Ishikawa (cell line): Measurements from ENCODE around the gene FAM9C.

Experiments used
- CEBPB ChIP-seq: IDR thresholded peaks from 2 replicates; pipeline ENCODE4 v1.6.1; 2012
- CREB1 ChIP-seq: IDR thresholded peaks from 2 replicates; pipeline ENCODE4 v1.6.1; 2012; ENCODE audit warnings: low read depth
- EGR1 ChIP-seq: IDR thresholded peaks from 2 replicates; pipeline ENCODE4 v1.6.1; 2012
- EP300 ChIP-seq: IDR thresholded peaks from 2 replicates; pipeline ENCODE4 v1.6.1; 2012; ENCODE audit warnings: borderline replicate concordance
- FOXM1 ChIP-seq: IDR thresholded peaks from 2 replicates; pipeline ENCODE4 v1.6.1; 2012; ENCODE audit warnings: low read depth, borderline replicate concordance
- NFIC ChIP-seq: IDR thresholded peaks from 2 replicates; pipeline ENCODE4 v1.6.1; 2012
- RAD21 ChIP-seq: IDR thresholded peaks from 2 replicates; pipeline ENCODE4 v1.6.1; 2012; ENCODE audit warnings: low read depth
- TAF1 ChIP-seq: IDR thresholded peaks from 2 replicates; pipeline ENCODE4 v1.6.1; 2012; ENCODE audit warnings: low read depth, mild to moderate bottlenecking
- TCF12 ChIP-seq: IDR thresholded peaks from 2 replicates; pipeline ENCODE4 v1.6.1; 2012; ENCODE audit warnings: low read depth
- TEAD4 ChIP-seq: IDR thresholded peaks from 2 replicates; pipeline ENCODE4 v1.6.1; 2012
- USF1 ChIP-seq: IDR thresholded peaks from 2 replicates; pipeline ENCODE4 v1.6.1; 2012
- YY1 ChIP-seq: IDR thresholded peaks from 2 replicates; pipeline ENCODE4 v1.6.1; 2012; ENCODE audit warnings: low read depth
- ZBTB7A ChIP-seq: IDR thresholded peaks from 2 replicates; pipeline ENCODE4 v1.6.1; 2012; ENCODE audit warnings: low read depth
- TF ChIP-seq, protein P1 (sequence below): IDR thresholded peaks from 2 replicates; pipeline ENCODE4 v1.6.1; 2012
- TF ChIP-seq, protein P2 (sequence below): IDR thresholded peaks from 2 replicates; pipeline ENCODE4 v1.6.1; 2012; ENCODE audit warnings: low read depth, mild to moderate bottlenecking

Gene FAM9C

GRCh38 chrX:13036896-13037295 is 7.5 kb downstream of the FAM9C start:
- TF ChIP-seq CEBPB, result no peak
- TF ChIP-seq YY1, result no peak

- TF ChIP-seq CEBPB, result no peak
- no peak for TF ChIP-seq TEAD4
- no peak for TF ChIP-seq USF1
- no peak for TF ChIP-seq RAD21
- no peak for TF ChIP-seq TCF12
- no peak for TF ChIP-seq FOXM1
Measured at GRCh38 chrX:13033193-13033592, 11.2 kb downstream of the FAM9C start.

DNA sequence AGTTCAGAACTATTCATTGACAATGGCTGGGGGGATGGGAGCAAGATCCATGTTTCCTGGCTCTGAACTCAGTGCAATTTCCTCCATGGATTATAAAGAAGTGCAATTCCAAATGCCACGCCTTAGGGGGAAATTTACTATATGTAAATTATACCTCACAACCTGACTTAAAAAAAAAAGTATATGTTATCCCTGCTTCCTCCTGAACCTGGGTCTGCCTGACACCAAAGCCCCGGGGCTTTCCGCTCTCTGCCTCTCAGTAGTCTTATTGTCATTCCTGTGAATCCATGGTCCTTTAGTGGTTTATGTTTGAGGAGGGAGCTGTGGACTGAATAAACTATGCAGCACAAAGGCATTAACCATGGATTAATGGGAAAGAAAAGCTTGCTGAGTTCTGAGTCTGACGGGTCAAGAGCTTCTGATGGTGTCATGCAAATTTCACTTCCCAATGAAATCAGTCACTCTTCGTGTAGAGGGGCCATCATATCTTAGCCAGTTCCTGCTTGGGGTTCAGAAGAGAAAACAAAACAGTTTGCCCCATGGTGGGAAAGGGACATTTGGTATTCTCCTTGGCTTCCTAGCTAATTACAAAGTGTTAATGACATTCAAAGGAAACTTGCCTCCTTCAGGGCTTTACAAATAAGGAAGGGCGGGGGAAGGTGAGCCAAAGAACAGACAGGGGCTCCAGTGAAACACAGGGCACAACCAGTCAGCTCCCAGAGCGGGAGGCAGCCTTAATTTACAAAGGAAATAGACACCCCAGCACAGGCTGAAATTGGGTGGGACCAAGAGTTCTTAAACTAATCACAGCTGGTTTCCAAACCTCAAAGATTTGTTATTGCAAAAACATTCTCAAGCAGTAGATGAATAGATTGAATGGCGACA is 14.3 kb downstream of the FAM9C start:
- TF ChIP-seq EP300 (0 out of 2 replicates have a peak, but pooled peaks have one; percentile 11), TEAD4 (0 out of 2 replicates have a peak, but pooled peaks have one; percentile 22), USF1 (no peak)

DNA sequence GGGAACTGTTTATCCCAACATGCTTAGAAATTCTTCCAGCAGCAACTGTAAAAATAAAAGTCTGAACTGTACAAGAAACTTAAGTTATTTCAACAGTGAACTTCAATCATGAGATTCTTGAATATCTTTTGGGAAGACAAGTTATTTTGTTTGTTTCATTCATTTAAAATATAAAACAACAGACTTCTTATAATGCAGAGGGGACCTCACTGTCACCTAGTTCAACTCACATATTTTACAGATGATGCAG is 14.9 kb downstream of the FAM9C start:
- TF ChIP-seq YY1 (no peak), FOXM1 (no peak), TCF12 (no peak), EGR1 (no peak)

DNA sequence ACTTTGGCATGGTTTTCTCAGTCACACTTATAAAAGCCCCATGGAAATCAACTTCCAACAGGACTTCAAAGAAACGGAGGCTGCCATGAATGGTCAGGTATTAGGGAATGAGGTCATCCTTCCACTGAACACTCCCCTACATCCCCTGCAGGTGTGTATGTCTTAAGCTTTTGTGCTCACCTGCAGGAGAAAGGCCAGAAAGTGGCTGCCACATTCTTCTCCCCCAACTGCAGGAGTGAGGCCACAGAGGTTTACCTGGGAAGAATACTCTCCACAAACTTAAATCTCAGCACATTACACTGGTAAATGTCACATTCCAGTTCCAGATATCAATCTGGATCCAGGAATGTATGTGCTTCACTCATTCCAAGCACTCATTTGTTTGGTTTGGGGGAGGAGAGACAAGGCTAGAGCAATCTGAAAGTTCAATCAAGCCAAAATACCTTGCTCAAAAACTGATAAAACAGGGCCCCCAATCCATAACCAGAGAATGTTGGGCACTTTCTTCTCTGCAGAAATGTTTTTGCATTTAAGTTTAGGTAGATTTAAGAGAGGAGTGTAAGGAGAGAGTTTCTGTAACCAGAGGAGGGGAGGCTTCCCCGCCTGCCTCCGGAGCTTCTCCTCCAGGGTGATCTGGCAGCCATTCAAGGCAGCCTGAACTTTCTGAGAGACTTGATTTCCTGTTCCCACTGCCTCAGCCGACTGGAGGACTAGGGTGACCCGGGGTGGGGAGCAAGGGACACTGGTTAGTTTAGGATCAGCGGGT is 15.4 kb downstream of the FAM9C start:
- peak; percentile 43; the same call in 1 of the 2 replicates for TF ChIP-seq TCF12
- TF ChIP-seq TAF1, result no peak
- TF ChIP-seq ZBTB7A, result no peak
- no peak for TF ChIP-seq FOXM1
- 0 out of 2 replicates have a peak, but pooled peaks have one; percentile 35 for TF ChIP-seq YY1

DNA sequence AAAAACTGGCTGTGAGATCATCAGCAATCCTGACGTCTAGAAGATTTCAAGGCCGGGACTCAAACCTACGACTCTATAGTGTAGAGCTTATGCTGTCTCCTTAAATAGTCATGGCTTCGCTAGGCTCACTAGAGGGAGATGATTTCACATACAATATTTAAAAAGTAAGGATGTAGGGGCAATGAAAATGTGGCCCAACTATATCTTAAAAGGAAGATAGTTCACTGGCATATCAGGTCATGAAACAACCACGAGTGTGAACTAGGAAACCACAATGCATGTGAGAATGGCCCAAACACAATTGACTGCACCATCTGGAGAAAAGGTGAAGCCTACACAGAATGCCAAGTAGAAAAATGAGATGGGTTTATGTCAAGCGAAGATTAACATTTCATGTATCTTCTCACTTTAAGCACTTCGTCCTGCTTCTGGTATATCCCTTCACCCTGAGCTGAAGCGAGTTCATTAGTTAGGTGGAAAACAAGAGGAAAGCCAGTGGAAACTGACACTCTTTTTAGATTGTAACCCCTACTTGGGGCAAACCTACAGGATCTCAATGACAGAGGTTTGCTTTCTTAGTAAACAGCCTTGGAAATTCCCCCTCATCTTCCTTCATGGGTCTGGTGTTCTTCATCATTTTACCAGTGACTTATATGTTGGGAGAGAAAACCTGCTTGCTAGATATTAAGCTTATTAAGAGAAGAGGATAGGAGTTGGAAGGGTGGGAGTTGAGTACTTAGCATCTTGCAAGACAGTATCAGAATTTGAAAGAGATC is 17.4 kb downstream of the FAM9C start:
- TF ChIP-seq TCF12 (no peak), YY1 (no peak), TAF1 (no peak), ZBTB7A (no peak), CREB1 (no peak), FOXM1 (no peak), EGR1 (no peak), USF1 (no peak), TEAD4 (no peak), CEBPB (no peak)

GRCh38 chrX:13024986-13025385 is 19.4 kb downstream of the FAM9C start:
- TF ChIP-seq FOXM1, result no peak
- TF ChIP-seq, protein P1, sequence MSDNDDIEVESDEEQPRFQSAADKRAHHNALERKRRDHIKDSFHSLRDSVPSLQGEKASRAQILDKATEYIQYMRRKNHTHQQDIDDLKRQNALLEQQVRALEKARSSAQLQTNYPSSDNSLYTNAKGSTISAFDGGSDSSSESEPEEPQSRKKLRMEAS, result no peak
- no peak for TF ChIP-seq YY1
- no peak for TF ChIP-seq EP300
- no peak for TF ChIP-seq EGR1
- TF ChIP-seq NFIC, result no peak
- no peak for TF ChIP-seq USF1
- no peak for TF ChIP-seq TAF1
- TF ChIP-seq TEAD4, result no peak
- TF ChIP-seq, protein P2, sequence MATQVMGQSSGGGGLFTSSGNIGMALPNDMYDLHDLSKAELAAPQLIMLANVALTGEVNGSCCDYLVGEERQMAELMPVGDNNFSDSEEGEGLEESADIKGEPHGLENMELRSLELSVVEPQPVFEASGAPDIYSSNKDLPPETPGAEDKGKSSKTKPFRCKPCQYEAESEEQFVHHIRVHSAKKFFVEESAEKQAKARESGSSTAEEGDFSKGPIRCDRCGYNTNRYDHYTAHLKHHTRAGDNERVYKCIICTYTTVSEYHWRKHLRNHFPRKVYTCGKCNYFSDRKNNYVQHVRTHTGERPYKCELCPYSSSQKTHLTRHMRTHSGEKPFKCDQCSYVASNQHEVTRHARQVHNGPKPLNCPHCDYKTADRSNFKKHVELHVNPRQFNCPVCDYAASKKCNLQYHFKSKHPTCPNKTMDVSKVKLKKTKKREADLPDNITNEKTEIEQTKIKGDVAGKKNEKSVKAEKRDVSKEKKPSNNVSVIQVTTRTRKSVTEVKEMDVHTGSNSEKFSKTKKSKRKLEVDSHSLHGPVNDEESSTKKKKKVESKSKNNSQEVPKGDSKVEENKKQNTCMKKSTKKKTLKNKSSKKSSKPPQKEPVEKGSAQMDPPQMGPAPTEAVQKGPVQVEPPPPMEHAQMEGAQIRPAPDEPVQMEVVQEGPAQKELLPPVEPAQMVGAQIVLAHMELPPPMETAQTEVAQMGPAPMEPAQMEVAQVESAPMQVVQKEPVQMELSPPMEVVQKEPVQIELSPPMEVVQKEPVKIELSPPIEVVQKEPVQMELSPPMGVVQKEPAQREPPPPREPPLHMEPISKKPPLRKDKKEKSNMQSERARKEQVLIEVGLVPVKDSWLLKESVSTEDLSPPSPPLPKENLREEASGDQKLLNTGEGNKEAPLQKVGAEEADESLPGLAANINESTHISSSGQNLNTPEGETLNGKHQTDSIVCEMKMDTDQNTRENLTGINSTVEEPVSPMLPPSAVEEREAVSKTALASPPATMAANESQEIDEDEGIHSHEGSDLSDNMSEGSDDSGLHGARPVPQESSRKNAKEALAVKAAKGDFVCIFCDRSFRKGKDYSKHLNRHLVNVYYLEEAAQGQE, result no peak
